ENCODE measurements around the gene C16orf92. TPM values are rescaled to one million over a fixed set of nuclear protein-coding genes. Genes with fewer than 3 reads are reported as not detected.
"Not testable (repeated sequence)": the region's sequence is repeated elsewhere in the genome, so short reads cannot be mapped to it uniquely, and the experiment has no call there.

Gene C16orf92
- total and polyA plus RNA-seq, 2 experiments from 2014 or later = 0.34 TPM; not detected in 1

DNA sequence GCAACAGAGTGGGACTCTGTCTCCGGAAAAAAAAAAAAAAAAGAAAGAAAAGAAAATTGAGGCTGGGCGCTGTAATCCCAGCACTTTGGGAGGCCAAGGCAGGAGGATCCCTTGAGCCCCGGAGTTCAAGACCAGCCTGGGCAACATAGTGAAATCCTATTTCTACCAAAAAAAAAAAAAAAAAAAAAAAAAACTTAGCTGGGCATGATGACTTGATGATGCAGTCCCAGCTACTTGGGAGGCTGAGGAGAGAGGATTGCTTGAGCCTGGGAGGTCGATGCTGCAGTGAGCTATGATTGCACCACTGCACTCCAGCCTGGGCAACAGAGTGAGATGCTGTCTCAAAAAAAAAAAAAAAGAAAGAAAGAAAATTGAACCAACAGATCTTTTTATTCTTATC, 5.1 kb upstream of the C16orf92 start:
- not testable (repeated sequence) for DNase-seq (ENCODE audit: low spot score); H3K36me3 Mint-ChIP-seq (ENCODE audit: low read depth); H3K36me3 ChIP-seq (ENCODE audit: insufficient read depth); H3K27ac ChIP-seq (ENCODE audit: low read depth); H3K4me3 ChIP-seq; H2AFZ ChIP-seq; H3K27me3 Mint-ChIP-seq (ENCODE audit: insufficient read depth, low read depth, poor library complexity); H4K20me1 ChIP-seq (replicated peaks; ENCODE audit: insufficient read depth); H3K4me2 ChIP-seq; H3K9me2 ChIP-seq (ENCODE audit: insufficient read depth); H3K27ac Mint-ChIP-seq; H3K4me1 Mint-ChIP-seq; ATAC-seq; H3K9me3 Mint-ChIP-seq; H3F3A ChIP-seq (replicated peaks; ENCODE audit: low read depth); H3K79me2 ChIP-seq (replicated peaks; ENCODE audit: insufficient read depth); H3K4me1 ChIP-seq (ENCODE audit: insufficient read depth); H3K4me3 Mint-ChIP-seq; H3K27me3 ChIP-seq (ENCODE audit: insufficient read depth)

DNA sequence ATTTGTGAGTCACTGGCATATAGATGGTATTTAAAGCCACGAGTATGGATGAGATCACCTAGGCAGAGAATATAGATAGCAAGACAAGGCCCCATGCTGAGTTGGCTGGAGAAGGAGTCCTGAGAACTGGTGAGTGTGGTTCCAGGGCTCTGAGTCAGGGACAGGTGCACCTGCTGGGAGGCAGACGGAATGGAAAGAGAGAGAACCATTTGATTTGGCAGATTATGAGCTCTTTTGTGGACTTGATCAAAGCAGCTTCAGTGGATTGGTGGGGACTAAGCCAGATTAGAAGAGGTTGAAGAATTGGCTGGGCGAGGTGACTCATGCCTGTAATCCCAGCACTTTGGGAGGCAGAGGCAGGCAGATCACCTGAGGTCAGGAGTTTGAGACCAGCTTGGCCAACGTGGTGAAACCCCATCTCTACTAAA, 4.3 kb upstream of the C16orf92 start:
- peaks cover 4% of the 10 kb centered on the region for H3K36me3 Mint-ChIP-seq (ENCODE audit: low read depth)
- H3K79me2 ChIP-seq (replicated peaks; ENCODE audit: insufficient read depth) = no peaks in the 10 kb centered on the region

More for the DNA sequence above, 4.3 kb upstream of the C16orf92 start:
- H3K4me3 Mint-ChIP-seq = no peak overlapping the region; the same call in 2 of the 3 replicates
- Histone ChIP-seq H3F3A (replicated peaks; ENCODE audit: low read depth) (0 out of 2 replicates have a peak, but pooled peaks cover 4% of the 10 kb centered on the region), H3K36me3 (ENCODE audit: insufficient read depth) (no peaks in the 10 kb centered on the region), H3K4me1 (ENCODE audit: insufficient read depth) (no peaks in the 10 kb centered on the region), H3K27ac (ENCODE audit: low read depth) (no peak overlapping the region), H4K20me1 (replicated peaks; ENCODE audit: insufficient read depth) (no peaks in the 10 kb centered on the region), H3K9me2 (ENCODE audit: insufficient read depth) (no peaks in the 10 kb centered on the region), H3K4me2 (no peak overlapping the region), H2AFZ (no peak overlapping the region), H3K27me3 (ENCODE audit: insufficient read depth) (no peaks in the 10 kb centered on the region), H3K4me3 (no peak overlapping the region)
- no peak for DNase-seq (ENCODE audit: low spot score)
- H3K9me3 Mint-ChIP-seq = no peaks in the 10 kb centered on the region; the same call in 2 of the 3 replicates
- H3K27me3 Mint-ChIP-seq (ENCODE audit: insufficient read depth, low read depth, poor library complexity) = peaks cover 12% of the 10 kb centered on the region
- TF ChIP-seq, protein P1, sequence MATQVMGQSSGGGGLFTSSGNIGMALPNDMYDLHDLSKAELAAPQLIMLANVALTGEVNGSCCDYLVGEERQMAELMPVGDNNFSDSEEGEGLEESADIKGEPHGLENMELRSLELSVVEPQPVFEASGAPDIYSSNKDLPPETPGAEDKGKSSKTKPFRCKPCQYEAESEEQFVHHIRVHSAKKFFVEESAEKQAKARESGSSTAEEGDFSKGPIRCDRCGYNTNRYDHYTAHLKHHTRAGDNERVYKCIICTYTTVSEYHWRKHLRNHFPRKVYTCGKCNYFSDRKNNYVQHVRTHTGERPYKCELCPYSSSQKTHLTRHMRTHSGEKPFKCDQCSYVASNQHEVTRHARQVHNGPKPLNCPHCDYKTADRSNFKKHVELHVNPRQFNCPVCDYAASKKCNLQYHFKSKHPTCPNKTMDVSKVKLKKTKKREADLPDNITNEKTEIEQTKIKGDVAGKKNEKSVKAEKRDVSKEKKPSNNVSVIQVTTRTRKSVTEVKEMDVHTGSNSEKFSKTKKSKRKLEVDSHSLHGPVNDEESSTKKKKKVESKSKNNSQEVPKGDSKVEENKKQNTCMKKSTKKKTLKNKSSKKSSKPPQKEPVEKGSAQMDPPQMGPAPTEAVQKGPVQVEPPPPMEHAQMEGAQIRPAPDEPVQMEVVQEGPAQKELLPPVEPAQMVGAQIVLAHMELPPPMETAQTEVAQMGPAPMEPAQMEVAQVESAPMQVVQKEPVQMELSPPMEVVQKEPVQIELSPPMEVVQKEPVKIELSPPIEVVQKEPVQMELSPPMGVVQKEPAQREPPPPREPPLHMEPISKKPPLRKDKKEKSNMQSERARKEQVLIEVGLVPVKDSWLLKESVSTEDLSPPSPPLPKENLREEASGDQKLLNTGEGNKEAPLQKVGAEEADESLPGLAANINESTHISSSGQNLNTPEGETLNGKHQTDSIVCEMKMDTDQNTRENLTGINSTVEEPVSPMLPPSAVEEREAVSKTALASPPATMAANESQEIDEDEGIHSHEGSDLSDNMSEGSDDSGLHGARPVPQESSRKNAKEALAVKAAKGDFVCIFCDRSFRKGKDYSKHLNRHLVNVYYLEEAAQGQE (IDR thresholded peaks at IDR 0.05; ENCODE audit: unreplicated experiment) = no peak
- TF ChIP-seq, protein P2, sequence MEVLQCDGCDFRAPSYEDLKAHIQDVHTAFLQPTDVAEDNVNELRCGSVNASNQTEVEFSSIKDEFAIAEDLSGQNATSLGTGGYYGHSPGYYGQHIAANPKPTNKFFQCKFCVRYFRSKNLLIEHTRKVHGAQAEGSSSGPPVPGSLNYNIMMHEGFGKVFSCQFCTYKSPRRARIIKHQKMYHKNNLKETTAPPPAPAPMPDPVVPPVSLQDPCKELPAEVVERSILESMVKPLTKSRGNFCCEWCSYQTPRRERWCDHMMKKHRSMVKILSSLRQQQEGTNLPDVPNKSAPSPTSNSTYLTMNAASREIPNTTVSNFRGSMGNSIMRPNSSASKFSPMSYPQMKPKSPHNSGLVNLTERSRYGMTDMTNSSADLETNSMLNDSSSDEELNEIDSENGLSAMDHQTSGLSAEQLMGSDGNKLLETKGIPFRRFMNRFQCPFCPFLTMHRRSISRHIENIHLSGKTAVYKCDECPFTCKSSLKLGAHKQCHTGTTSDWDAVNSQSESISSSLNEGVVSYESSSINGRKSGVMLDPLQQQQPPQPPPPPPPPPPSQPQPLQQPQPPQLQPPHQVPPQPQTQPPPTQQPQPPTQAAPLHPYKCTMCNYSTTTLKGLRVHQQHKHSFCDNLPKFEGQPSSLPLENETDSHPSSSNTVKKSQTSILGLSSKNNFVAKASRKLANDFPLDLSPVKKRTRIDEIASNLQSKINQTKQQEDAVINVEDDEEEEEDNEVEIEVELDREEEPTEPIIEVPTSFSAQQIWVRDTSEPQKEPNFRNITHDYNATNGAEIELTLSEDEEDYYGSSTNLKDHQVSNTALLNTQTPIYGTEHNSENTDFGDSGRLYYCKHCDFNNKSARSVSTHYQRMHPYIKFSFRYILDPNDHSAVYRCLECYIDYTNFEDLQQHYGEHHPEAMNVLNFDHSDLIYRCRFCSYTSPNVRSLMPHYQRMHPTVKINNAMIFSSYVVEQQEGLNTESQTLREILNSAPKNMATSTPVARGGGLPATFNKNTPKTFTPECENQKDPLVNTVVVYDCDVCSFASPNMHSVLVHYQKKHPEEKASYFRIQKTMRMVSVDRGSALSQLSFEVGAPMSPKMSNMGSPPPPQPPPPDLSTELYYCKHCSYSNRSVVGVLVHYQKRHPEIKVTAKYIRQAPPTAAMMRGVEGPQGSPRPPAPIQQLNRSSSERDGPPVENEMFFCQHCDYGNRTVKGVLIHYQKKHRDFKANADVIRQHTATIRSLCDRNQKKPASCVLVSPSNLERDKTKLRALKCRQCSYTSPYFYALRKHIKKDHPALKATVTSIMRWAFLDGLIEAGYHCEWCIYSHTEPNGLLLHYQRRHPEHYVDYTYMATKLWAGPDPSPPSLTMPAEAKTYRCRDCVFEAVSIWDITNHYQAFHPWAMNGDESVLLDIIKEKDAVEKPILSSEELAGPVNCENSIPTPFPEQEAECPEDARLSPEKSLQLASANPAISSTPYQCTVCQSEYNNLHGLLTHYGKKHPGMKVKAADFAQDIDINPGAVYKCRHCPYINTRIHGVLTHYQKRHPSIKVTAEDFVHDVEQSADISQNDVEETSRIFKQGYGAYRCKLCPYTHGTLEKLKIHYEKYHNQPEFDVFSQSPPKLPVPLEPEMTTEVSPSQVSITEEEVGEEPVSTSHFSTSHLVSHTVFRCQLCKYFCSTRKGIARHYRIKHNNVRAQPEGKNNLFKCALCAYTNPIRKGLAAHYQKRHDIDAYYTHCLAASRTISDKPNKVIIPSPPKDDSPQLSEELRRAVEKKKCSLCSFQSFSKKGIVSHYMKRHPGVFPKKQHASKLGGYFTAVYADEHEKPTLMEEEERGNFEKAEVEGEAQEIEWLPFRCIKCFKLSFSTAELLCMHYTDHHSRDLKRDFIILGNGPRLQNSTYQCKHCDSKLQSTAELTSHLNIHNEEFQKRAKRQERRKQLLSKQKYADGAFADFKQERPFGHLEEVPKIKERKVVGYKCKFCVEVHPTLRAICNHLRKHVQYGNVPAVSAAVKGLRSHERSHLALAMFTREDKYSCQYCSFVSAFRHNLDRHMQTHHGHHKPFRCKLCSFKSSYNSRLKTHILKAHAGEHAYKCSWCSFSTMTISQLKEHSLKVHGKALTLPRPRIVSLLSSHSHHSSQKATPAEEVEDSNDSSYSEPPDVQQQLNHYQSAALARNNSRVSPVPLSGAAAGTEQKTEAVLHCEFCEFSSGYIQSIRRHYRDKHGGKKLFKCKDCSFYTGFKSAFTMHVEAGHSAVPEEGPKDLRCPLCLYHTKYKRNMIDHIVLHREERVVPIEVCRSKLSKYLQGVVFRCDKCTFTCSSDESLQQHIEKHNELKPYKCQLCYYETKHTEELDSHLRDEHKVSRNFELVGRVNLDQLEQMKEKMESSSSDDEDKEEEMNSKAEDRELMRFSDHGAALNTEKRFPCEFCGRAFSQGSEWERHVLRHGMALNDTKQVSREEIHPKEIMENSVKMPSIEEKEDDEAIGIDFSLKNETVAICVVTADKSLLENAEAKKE (CRISPR knock-in tag; IDR thresholded peaks at IDR 0.05) = no peak
- TF ChIP-seq NANOG (IDR thresholded peaks at IDR 0.05; ENCODE audit: borderline replicate concordance) = no peak
- no peak overlapping the region for H3K27ac Mint-ChIP-seq
- ATAC-seq = no peak
- no peaks in the 10 kb centered on the region; the same call in 2 of the 3 replicates for H3K4me1 Mint-ChIP-seq
